DOHH2 (cell line): ENCODE results near the gene CEACAM19.

Experiments
- EZH2phosphoT487 ChIP-seq: fragments of 200-600 bp; sonication (generic); IDR thresholded peaks from 2 replicates; pipeline ENCODE4 v1.6.1; 2017; ENCODE audit warnings: borderline replicate concordance, mild to moderate bottlenecking, antibody characterized with exemption, low read length, moderate library complexity, mixed read lengths
- TF ChIP-seq, protein P1 (sequence below): fragments of 200-600 bp; sonication (generic); IDR thresholded peaks from one replicate; pipeline ENCODE4 v1.5.1; 2014; ENCODE audit warnings: antibody characterized with exemption, mild to moderate bottlenecking, low read depth, low read length; ENCODE audit not compliant: poor library complexity, severe bottlenecking

- TF ChIP-seq, protein P1, sequence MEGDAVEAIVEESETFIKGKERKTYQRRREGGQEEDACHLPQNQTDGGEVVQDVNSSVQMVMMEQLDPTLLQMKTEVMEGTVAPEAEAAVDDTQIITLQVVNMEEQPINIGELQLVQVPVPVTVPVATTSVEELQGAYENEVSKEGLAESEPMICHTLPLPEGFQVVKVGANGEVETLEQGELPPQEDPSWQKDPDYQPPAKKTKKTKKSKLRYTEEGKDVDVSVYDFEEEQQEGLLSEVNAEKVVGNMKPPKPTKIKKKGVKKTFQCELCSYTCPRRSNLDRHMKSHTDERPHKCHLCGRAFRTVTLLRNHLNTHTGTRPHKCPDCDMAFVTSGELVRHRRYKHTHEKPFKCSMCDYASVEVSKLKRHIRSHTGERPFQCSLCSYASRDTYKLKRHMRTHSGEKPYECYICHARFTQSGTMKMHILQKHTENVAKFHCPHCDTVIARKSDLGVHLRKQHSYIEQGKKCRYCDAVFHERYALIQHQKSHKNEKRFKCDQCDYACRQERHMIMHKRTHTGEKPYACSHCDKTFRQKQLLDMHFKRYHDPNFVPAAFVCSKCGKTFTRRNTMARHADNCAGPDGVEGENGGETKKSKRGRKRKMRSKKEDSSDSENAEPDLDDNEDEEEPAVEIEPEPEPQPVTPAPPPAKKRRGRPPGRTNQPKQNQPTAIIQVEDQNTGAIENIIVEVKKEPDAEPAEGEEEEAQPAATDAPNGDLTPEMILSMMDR = no peak
- no peak for TF ChIP-seq EZH2phosphoT487
Measured at GRCh38 chr19:44717603-44718002, 46.3 kb downstream of the CEACAM19 start.
